H1 (cell line): ENCODE data around the gene DHRS12.

Experiments
- BRCA1 ChIP-seq: IDR thresholded peaks from 2 replicates; pipeline ENCODE4 v1.6.1; 2012; ENCODE audit warnings: low read depth, low read length, improper control_type of control experiment
- CHD2 ChIP-seq: IDR thresholded peaks from 2 replicates; pipeline ENCODE4 v1.6.1; 2012; ENCODE audit warnings: low read length, improper control_type of control experiment
- CREB1 ChIP-seq: IDR thresholded peaks from 2 replicates; pipeline ENCODE4 v1.6.1; 2012; ENCODE audit warnings: inconsistent platforms
- HDAC2 ChIP-seq, 2 experiments: fragments of 300-600 bp in 1 of 2; sonication (generic) in 1 of 2; IDR thresholded peaks; 2 replicates each; pipeline ENCODE4 v1.6.1; 2011 to 2012; ENCODE audit warnings: low read depth in 2 of 2, low read length in 2 of 2, mild to moderate bottlenecking in 2 of 2, moderate library complexity in 2 of 2, borderline replicate concordance in 1 of 2, inconsistent platforms in 1 of 2
- MAFK ChIP-seq: IDR thresholded peaks from 2 replicates; pipeline ENCODE4 v1.6.1; 2012; ENCODE audit warnings: low read depth, mild to moderate bottlenecking, improper control_type of control experiment, low read length
- POLR2A ChIP-seq, 2 experiments: IDR thresholded peaks; 1 replicate in 1 of 2; 2 replicates in 1 of 2; pipeline ENCODE4 v1.6.1; 2011; ENCODE audit warnings: low read depth in 2 of 2, low read length in 2 of 2, mild to moderate bottlenecking in 2 of 2; ENCODE audit errors: control extremely low read depth in 1 of 2
- RFX5 ChIP-seq: IDR thresholded peaks from 2 replicates; pipeline ENCODE4 v1.6.1; 2011; ENCODE audit warnings: low read depth, low read length, improper control_type of control experiment, borderline replicate concordance
- RXRA ChIP-seq: IDR thresholded peaks from 2 replicates; pipeline ENCODE4 v1.6.1; 2011; ENCODE audit warnings: low read depth, mild to moderate bottlenecking, low read length, moderate library complexity; ENCODE audit not compliant: insufficient read depth
- SIN3A ChIP-seq, 2 experiments: IDR thresholded peaks in 1 of 2; conservative IDR thresholded peaks in 1 of 2; 2 replicates each; pipeline ENCODE4 v1.6.1; 2011 to 2012; ENCODE audit warnings: low read length in 2 of 2, improper control_type of control experiment in 1 of 2, low read depth in 1 of 2, mild to moderate bottlenecking in 1 of 2
- SUZ12 ChIP-seq: fragments of 200-600 bp; sonication (generic); IDR thresholded peaks from 2 replicates; pipeline ENCODE4 v1.6.1; 2012; ENCODE audit warnings: mild to moderate bottlenecking, inconsistent platforms, low read length, moderate library complexity, mixed read lengths
- TAF1 ChIP-seq: IDR thresholded peaks from 2 replicates; pipeline ENCODE4 v1.6.1; 2011; ENCODE audit warnings: mild to moderate bottlenecking, low read depth, low read length
- TCF12 ChIP-seq: IDR thresholded peaks from 2 replicates; pipeline ENCODE4 v1.6.1; 2011; ENCODE audit warnings: low read depth, mild to moderate bottlenecking, low read length
- TF ChIP-seq, protein P1 (sequence below), 3 experiments: IDR thresholded peaks; 1 replicate in 2 of 3; 2 replicates in 1 of 3; pipeline versions ENCODE4 v1.5.1 to v1.6.1; 2011; ENCODE audit warnings: low read length in 3 of 3, mild to moderate bottlenecking in 3 of 3, inconsistent platforms in 2 of 3, low read depth in 1 of 3, moderate library complexity in 1 of 3; ENCODE audit not compliant: insufficient read depth in 1 of 3; ENCODE audit errors: control extremely low read depth in 1 of 3

DNA sequence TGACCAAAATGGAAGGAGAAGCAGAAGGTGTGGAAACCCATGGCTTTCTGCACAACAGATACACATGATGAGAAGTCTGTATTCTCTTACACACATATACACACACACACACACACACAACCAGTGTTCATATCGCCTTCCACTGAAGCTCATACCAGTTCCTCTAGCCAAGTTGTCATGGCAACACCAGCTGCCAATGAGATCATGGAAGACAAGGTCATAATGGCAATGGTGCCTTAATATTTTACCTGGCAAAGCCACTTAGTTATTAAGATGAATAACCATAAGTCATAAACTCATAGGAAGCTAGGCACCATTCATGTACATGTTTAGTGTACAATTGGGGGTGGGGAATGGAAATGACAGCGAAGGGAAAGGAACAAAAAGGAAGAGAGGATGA, 2.6 kb upstream of the DHRS12 start:
- TF ChIP-seq TCF12 (no peak), HDAC2 (IDR thresholded peaks at IDR 0.05; ENCODE audit: borderline replicate concordance in 1 of 2, low read depth in 2 of 2, low read length in 2 of 2) (no peak), POLR2A (IDR thresholded peaks at IDR 0.05; ENCODE audit: control extremely low read depth in 1 of 2, low read depth in 2 of 2, low read length in 2 of 2) (no peak), SUZ12 (no peak), RFX5 (no peak), TAF1 (no peak), CREB1 (no peak), BRCA1 (no peak), RXRA (no peak), CHD2 (no peak), SIN3A (conservative IDR thresholded peaks at IDR 0.05 in 1 of 2, IDR thresholded peaks at IDR 0.05 in 1 of 2; ENCODE audit: low read depth in 1 of 2, low read length in 2 of 2) (no peak), MAFK (no peak)
- TF ChIP-seq, protein P1, sequence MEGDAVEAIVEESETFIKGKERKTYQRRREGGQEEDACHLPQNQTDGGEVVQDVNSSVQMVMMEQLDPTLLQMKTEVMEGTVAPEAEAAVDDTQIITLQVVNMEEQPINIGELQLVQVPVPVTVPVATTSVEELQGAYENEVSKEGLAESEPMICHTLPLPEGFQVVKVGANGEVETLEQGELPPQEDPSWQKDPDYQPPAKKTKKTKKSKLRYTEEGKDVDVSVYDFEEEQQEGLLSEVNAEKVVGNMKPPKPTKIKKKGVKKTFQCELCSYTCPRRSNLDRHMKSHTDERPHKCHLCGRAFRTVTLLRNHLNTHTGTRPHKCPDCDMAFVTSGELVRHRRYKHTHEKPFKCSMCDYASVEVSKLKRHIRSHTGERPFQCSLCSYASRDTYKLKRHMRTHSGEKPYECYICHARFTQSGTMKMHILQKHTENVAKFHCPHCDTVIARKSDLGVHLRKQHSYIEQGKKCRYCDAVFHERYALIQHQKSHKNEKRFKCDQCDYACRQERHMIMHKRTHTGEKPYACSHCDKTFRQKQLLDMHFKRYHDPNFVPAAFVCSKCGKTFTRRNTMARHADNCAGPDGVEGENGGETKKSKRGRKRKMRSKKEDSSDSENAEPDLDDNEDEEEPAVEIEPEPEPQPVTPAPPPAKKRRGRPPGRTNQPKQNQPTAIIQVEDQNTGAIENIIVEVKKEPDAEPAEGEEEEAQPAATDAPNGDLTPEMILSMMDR (IDR thresholded peaks at IDR 0.05; ENCODE audit: control extremely low read depth in 1 of 3, insufficient read depth in 1 of 3, low read depth in 1 of 3, low read length in 3 of 3): no peak
